Stomach (tissue), 9 donors: Measurements from ENCODE around the gene CALHM3. TPM values are rescaled to one million over a fixed set of nuclear protein-coding genes. Genes with fewer than 3 reads are reported as not detected.

Source experiments
- DNase-seq, 2 donors: peaks; one replicate each; pipeline versions ENCODE4 v3.0.0 to v3.0.0-alpha.2; 2013 to 2019
- H3K27ac ChIP-seq, 5 donors: fragments of 200-600 bp in 4 of 5; sonication (generic) in 4 of 5; one replicate each; pipeline ENCODE4 v1.5.1; 2013 to 2019; ENCODE audit warnings: mild to moderate bottlenecking in 1 of 5, moderate library complexity in 1 of 5
- H3K27me3 ChIP-seq, 3 donors: fragments of 200-600 bp; sonication (generic); one replicate each; pipeline ENCODE4 v1.5.1; 2017 to 2019; ENCODE audit warnings: mixed run types in 1 of 3
- H3K36me3 ChIP-seq, 4 donors: fragments of 200-600 bp; sonication (generic); 1 replicate in 3 of 4; 2 replicates in 1 of 4; pipeline ENCODE4 v1.5.1; 2016 to 2019
- H3K4me1 ChIP-seq, 4 donors: fragments of 200-600 bp; sonication (generic); one replicate each; pipeline ENCODE4 v1.5.1; 2016 to 2019
- H3K4me3 ChIP-seq, 4 donors: fragments of 200-600 bp; sonication (generic) in 3 of 4; one replicate each; pipeline ENCODE4 v1.5.1; 2016 to 2019; ENCODE audit warnings: mild to moderate bottlenecking in 1 of 4
- H3K9me3 ChIP-seq, 4 donors: fragments of 200-600 bp; sonication (generic); one replicate each; pipeline ENCODE4 v1.5.1; 2016 to 2019
- CTCF ChIP-seq, 7 experiments: fragments of 450-650 bp in 4 of 7; fragments of 200-600 bp in 3 of 7; sonication (generic) in 3 of 7; IDR thresholded peaks; one replicate each; pipeline ENCODE4 v1.5.1; 2016 to 2019; ENCODE audit warnings: antibody characterized with exemption in 7 of 7, control low read depth in 2 of 7, mild to moderate bottlenecking in 1 of 7
- EP300 ChIP-seq: sonication (generic); formaldehyde crosslinking; IDR thresholded peaks from one replicate; pipeline ENCODE4 v1.6.1; 2017; ENCODE audit warnings: antibody characterized with exemption
- POLR2A ChIP-seq, 4 donors: fragments of 450-650 bp; IDR thresholded peaks; one replicate each; pipeline ENCODE4 v1.6.1; 2016; ENCODE audit warnings: antibody characterized with exemption in 4 of 4, control low read depth in 2 of 4, mild to moderate bottlenecking in 1 of 4, moderate library complexity in 1 of 4
- POLR2AphosphoS5 ChIP-seq, 3 donors: sonication (generic); formaldehyde crosslinking; IDR thresholded peaks; one replicate each; pipeline ENCODE4 v1.6.1; 2016; ENCODE audit warnings: antibody characterized with exemption in 3 of 3
- WGBS, 5 donors: extraction: QIAGEN DNeasy Blood & Tissue Kit in 3 of 5; methylation state at CpG; one replicate each; pipeline versions ENCODE4 v1.1.5 to v1.1.7; 2013 to 2018; 5-methylcytosine and 5-hydroxymethylcytosine counted together
- intact Hi-C: fragments of 100-400 bp; cut with DNase I; formaldehyde crosslinking; loops from one replicate; pipeline ENCODE4 v1.15.1; 2023; ENCODE audit warnings: low total_unique reads
- polyA plus RNA-seq, 3 donors: library from polyadenylated mRNA; stranded (reverse); fragments of 200-250 nt; gene quantifications; one replicate each; pipeline ENCODE4 v1.2.3, GENCODE V29; 2013
- total RNA-seq, 5 donors: library from RNA; depleted of rRNA; stranded (reverse); fragments of >200 nt; gene quantifications; one replicate each; pipeline versions ENCODE4 v1.1.0 to v1.2.3, GENCODE V29; 2014 to 2016
- donor health status: healthy with polysubstance abuse.
- donor health status: Bipolar disorder and iron deficiency.
- donor health status: healthy.

The CALHM3 gene
- total and polyA plus RNA-seq, 8 donors = not detected

DNA sequence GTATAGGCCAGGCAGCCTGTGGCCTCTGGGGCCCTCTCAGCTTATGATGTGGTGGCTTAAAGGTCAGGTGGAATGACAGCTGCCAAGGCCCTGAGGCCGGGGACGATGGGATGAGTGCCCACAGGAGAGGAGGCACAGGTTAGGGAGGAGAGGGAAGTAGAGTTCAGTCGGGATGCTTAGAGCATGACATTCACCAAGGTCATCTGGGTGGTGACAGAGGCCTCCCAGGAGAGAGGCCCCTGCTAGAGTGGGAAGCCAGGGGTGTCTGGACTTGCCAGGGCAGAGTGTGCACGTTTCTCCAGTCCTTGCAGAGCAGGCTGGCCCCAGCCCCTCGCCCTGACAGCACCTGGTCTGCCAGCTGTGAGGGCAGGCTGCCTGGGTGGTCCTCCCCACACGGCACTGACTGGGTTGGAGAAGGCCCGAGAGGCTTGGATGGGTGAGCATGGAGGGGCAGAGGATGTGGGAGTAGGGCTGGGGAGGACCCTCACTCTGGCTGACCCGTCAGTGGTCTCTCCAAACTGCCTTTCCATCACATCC is 21.8 kb downstream of the CALHM3 start:
- Histone ChIP-seq H3K27me3 (peaks cover 0 to 5% (median 0%) of the 10 kb centered on the region in 3 donors), H3K27ac (no peak overlapping the region), H3K4me3 (no peak overlapping the region), H3K4me1 (peaks cover 7 to 9% (median 9%) of the 10 kb centered on the region in 4 donors), H3K36me3 (no peaks in the 10 kb centered on the region), H3K9me3 (no peaks in the 10 kb centered on the region)
- no peak for DNase-seq
- intact Hi-C loops = no loop called here
- TF ChIP-seq POLR2AphosphoS5 (IDR thresholded peaks at IDR 0.05) (no peak), POLR2A (IDR thresholded peaks at IDR 0.05) (no peak), CTCF (IDR thresholded peaks at IDR 0.05) (no peak), EP300 (no peak)
- WGBS, 5 donors = 64 to 79% (median 78%) methylated on average over 5 to 8 of the region's 8 CpGs

DNA sequence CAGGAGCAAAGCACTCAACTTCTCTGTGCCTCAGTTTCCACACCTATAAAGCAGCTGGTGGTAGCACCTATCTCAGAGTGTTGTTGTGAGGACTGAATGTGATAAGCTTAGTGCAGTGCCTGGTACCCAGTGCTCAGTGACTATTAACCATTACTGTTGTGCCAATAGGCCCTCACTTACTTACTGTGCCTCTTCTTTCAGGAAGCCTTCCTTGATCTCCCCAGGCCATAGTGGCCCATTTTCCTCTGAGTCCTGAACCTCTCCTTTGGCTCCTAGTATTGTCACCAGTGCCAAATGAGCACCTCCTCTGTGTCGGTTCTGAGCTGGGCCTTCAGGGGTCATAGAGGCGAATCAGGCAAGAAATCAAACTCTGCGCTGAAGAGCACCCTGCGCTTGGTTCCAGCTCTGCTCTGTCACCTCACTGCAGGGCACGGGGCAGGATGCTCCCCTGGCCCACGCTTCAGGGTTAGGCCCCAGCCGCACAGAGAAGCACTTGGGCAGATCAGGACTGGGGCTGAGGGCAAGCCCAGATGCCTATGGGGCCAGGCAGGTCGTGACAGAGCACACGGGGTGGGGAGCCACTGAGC is 22.9 kb downstream of the CALHM3 start:
- Histone ChIP-seq H3K9me3 (no peaks in the 10 kb centered on the region), H3K4me3 (no peak overlapping the region), H3K4me1 (peaks cover 11 to 19% (median 14%) of the 10 kb centered on the region in 4 donors), H3K36me3 (no peaks in the 10 kb centered on the region), H3K27ac (no peak overlapping the region), H3K27me3 (peaks cover 0 to 7% (median 0%) of the 10 kb centered on the region in 3 donors)
- no peak for DNase-seq
- WGBS, 5 donors = 82 to 92% (median 87%) methylated on average over 5 to 9 of the region's 9 CpGs
- intact Hi-C loops = no loop called here
- no peak for TF ChIP-seq CTCF (IDR thresholded peaks at IDR 0.05)

DNA sequence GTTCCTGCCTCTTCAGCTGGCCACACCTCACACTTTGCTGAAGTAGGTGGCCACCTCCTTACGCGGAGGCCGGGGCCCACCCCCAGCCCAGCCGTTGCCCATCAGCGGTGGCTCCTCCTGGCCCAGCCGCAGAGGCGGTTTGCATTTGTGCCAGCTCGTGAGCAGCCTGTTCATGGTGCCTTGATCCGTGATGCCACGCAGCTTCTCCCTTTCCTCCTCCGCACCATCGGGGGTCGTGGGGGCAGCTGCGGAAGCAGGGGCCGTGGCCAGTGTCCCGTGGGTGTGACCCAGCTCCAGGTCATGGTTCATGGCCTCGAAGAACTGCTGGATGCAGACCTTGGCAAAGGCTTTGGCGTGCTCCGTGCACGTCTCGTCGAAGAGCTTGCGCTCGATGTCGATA is 23.8 kb downstream of the CALHM3 start:
- no peaks in the 10 kb centered on the region for H3K9me3 ChIP-seq
- peaks cover 14 to 28% (median 20%) of the 10 kb centered on the region in 4 donors for H3K4me1 ChIP-seq
- intact Hi-C loops = no loop called here
- H3K36me3 ChIP-seq = peaks cover 0 to 2% (median 0%) of the 10 kb centered on the region in 4 donors
- DNase-seq = no peak
- no peak overlapping the region for H3K4me3 ChIP-seq
- WGBS, 5 donors = 79 to 89% (median 85%) methylated on average over 14 to 25 of the region's 25 CpGs
- peaks cover 0 to 7% (median 0%) of the 10 kb centered on the region in 3 donors for H3K27me3 ChIP-seq
- TF ChIP-seq POLR2AphosphoS5 (IDR thresholded peaks at IDR 0.05) = no peak
- TF ChIP-seq EP300 = no peak
- TF ChIP-seq CTCF (IDR thresholded peaks at IDR 0.05) = no peak
- H3K27ac ChIP-seq = no peak overlapping the region

GRCh38 chr10:103454026-103454425 is 25.0 kb downstream of the CALHM3 start:
- intact Hi-C loops = no loop called here
- TF ChIP-seq EP300 (no peak), POLR2A (IDR thresholded peaks at IDR 0.05) (no peak), CTCF (IDR thresholded peaks at IDR 0.05) (no peak), POLR2AphosphoS5 (IDR thresholded peaks at IDR 0.05) (no peak)

More at GRCh38 chr10:103454026-103454425, 25.0 kb downstream of the CALHM3 start:
- Histone ChIP-seq H3K27ac (no peak overlapping the region), H3K4me3 (no peak overlapping the region), H3K27me3 (peaks cover 0 to 7% (median 0%) of the 10 kb centered on the region in 3 donors), H3K9me3 (no peaks in the 10 kb centered on the region), H3K4me1 (peaks cover 26 to 41% (median 33%) of the 10 kb centered on the region in 4 donors), H3K36me3 (peaks cover 6 to 14% (median 9%) of the 10 kb centered on the region in 4 donors)
- 76 to 89% (median 83%) methylated on average over 4 of the region's 4 CpGs for WGBS, 5 donors
- DNase-seq = no peak
